ENCODE measurements around the gene HMOX2. TPM values are rescaled to one million over a fixed set of nuclear protein-coding genes. Genes with fewer than 3 reads are reported as not detected.

The HMOX2 gene
- total and polyA plus RNA-seq, 11 donors, result 60.6 to 250 (median 117) TPM

- DNase-seq (no peak), ATAC-seq (no peak)
- Histone ChIP-seq H3K36me3 (peaks cover 0 to 10% (median 0%) of the 10 kb centered on the region in 9 donors), H3K9me3 (peaks cover 0 to 17% (median 8%) of the 10 kb centered on the region in 12 donors), H3K4me1 (peaks cover 0 to 55% (median 20%) of the 10 kb centered on the region in 12 donors), H3K27ac (peak overlapping the region in 1 of 12 donors; percentile 61), H3K4me3 (no peak overlapping the region), H3K27me3 (no peaks in the 10 kb centered on the region)
- no peak for TF ChIP-seq POLR2A (IDR thresholded peaks at IDR 0.05)
- TF ChIP-seq, protein P1, sequence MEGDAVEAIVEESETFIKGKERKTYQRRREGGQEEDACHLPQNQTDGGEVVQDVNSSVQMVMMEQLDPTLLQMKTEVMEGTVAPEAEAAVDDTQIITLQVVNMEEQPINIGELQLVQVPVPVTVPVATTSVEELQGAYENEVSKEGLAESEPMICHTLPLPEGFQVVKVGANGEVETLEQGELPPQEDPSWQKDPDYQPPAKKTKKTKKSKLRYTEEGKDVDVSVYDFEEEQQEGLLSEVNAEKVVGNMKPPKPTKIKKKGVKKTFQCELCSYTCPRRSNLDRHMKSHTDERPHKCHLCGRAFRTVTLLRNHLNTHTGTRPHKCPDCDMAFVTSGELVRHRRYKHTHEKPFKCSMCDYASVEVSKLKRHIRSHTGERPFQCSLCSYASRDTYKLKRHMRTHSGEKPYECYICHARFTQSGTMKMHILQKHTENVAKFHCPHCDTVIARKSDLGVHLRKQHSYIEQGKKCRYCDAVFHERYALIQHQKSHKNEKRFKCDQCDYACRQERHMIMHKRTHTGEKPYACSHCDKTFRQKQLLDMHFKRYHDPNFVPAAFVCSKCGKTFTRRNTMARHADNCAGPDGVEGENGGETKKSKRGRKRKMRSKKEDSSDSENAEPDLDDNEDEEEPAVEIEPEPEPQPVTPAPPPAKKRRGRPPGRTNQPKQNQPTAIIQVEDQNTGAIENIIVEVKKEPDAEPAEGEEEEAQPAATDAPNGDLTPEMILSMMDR (IDR thresholded peaks at IDR 0.05), result no peak
- 74 to 84% (median 78%) methylated on average over 6 to 7 of the region's 7 CpGs for WGBS, 4 donors
- intact Hi-C loops (cut with DNase I), result loop anchor here in 2 of 10 donors (5.0 kb wide), 3 partner anchors 58 to 108 kb away; partner anchors contain the start of genes DNAJA3 (in 1 of the 2) and HMOX2 (in 1 of the 2)
Observed at GRCh38 chr16:4535627-4536108, 59.5 kb downstream of the HMOX2 start.

DNA sequence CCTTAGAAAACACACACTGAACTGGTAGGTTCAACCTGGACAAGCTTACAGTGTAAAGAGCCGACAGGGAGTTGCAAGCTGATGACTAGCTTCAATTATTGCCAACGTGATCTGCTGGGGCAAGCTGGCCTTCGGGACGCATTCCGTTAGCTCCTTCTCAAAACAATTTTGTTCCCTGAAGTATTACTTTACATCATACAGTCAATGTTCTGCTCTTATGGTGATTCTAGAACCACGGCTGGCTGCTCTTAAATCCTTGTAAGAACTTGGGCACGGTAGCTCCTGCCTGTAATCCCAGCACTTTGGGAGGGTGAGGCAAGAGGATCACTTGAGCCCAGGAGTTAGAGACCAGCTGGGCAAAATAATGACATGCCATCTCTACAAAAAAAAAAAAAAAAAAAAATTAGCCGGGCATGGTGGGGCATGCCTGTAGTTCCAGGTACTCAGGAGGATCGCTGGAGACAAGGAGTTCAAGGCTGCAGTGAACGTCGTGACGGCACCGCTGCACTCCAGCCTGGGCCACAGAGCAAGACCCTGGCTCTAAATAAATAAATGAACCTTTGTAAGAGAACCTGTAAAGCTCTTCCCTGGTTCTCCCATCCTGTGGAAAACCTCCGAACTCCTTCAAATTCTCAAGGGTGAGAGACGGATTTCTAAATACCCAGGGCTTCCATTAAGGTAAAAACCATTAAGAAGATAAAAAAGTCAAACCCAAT, 60.4 kb downstream of the HMOX2 start:
- H3K27ac ChIP-seq, result peak overlapping the region in 2 of 12 donors; percentile 92 to 95
- intact Hi-C loops (cut with DNase I), result loop anchor here in 2 of 10 donors (5.0 kb wide), 3 partner anchors 59 to 109 kb away; partner anchors contain the start of genes DNAJA3 (in 1 of the 2) and HMOX2 (in 1 of the 2)
- H3K9me3 ChIP-seq, result peaks cover 0 to 17% (median 8%) of the 10 kb centered on the region in 12 donors
- H3K4me1 ChIP-seq, result peaks cover 0 to 52% (median 20%) of the 10 kb centered on the region in 12 donors
- WGBS, 4 donors, result 89 to 94% (median 90%) methylated on average over 15 of the region's 15 CpGs
- H3K36me3 ChIP-seq, result peaks cover 0 to 6% (median 0%) of the 10 kb centered on the region in 9 donors
- TF ChIP-seq POLR2A (IDR thresholded peaks at IDR 0.05), result no peak
- TF ChIP-seq, protein P1 (IDR thresholded peaks at IDR 0.05), result no peak
- ATAC-seq (no peak), DNase-seq (no peak)
- H3K4me3 ChIP-seq, result peak overlapping the region in 2 of 12 donors; percentile 84 to 87
- no peaks in the 10 kb centered on the region for H3K27me3 ChIP-seq

GRCh38 chr16:4537376-4538343, 61.5 kb downstream of the HMOX2 start:
- 9 to 12% (median 10%) methylated on average over 44 to 75 of the region's 75 CpGs for WGBS, 4 donors
- DNase-seq, result peak in 3 of 5 donors; percentile 36 to 73 (median 45)
- intact Hi-C loops (cut with DNase I), result loop anchor here in 2 of 10 donors (5.0 kb wide), 3 partner anchors 60 to 110 kb away; partner anchors contain the start of genes DNAJA3 (in 1 of the 2) and HMOX2 (in 1 of the 2)

More at GRCh38 chr16:4537376-4538343, 61.5 kb downstream of the HMOX2 start:
- H3K36me3 ChIP-seq, result peaks cover 0 to under 1% (median 0%) of the 10 kb centered on the region in 9 donors
- TF ChIP-seq POLR2A (IDR thresholded peaks at IDR 0.05), result no peak
- TF ChIP-seq, protein P1 (IDR thresholded peaks at IDR 0.05), result no peak
- ATAC-seq, result peak in 3 of 4 donors; percentile 9 to 47 (median 45)
- peak overlapping the region; percentile 70 to 99 (median 92) for H3K27ac ChIP-seq
- H3K4me1 ChIP-seq, result peaks cover 0 to 46% (median 20%) of the 10 kb centered on the region in 12 donors
- no peaks in the 10 kb centered on the region for H3K27me3 ChIP-seq
- peaks cover 0 to 17% (median 8%) of the 10 kb centered on the region in 12 donors for H3K9me3 ChIP-seq
- H3K4me3 ChIP-seq, result peak overlapping the region; percentile 69 to 97 (median 86)

All from heart left ventricle (tissue), 16 donors.